Nephron (organoid): ENCODE data around the gene FLT3LG.
A peak's percentile ranks its signal among the peaks of the same experiment; 100 is the strongest.

ENCODE experiments used
- H3K27ac Mint-ChIP-seq, 3 experiments: 2 replicates each; pipeline ENCODE4 v1.8.0; 2020; ENCODE audit warnings: mixed read lengths in 3 of 3, mild to moderate bottlenecking in 2 of 3, moderate library complexity in 1 of 3
- H3K27me3 Mint-ChIP-seq: 2 replicates; pipeline ENCODE4 v1.8.0; 2021; ENCODE audit warnings: low read depth, mild to moderate bottlenecking, moderate library complexity, mixed read lengths
- H3K36me3 Mint-ChIP-seq: 2 replicates; pipeline ENCODE4 v1.8.0; 2020; ENCODE audit warnings: low read depth, mixed read lengths
- H3K4me1 Mint-ChIP-seq: 2 replicates; pipeline ENCODE4 v1.8.0; 2020; ENCODE audit warnings: mixed read lengths
- H3K4me3 Mint-ChIP-seq, 3 experiments: 2 replicates each; pipeline ENCODE4 v1.8.0; 2020; ENCODE audit warnings: mild to moderate bottlenecking in 3 of 3, mixed read lengths in 3 of 3, moderate library complexity in 2 of 3
- H3K9me3 Mint-ChIP-seq: 2 replicates; pipeline ENCODE4 v1.8.0; 2020; ENCODE audit warnings: mixed read lengths
- CTCF ChIP-seq, 3 experiments: fragments of 200-600 bp; sonication (generic); IDR thresholded peaks; one replicate each; pipeline ENCODE4 v1.5.0; 2021; ENCODE audit warnings: antibody characterized with exemption in 3 of 3; ENCODE audit not compliant: unreplicated experiment in 3 of 3

FLT3LG gene

GRCh38 chr19:49433240-49433901, 40.6 kb upstream of the FLT3LG start:
- Mint-ChIP-seq H3K9me3 (peaks cover 9% of the 10 kb centered on the region), H3K27me3 (peaks cover 98% of the 10 kb centered on the region), H3K36me3 (peaks cover 4% of the 10 kb centered on the region), H3K4me3 (no peak overlapping the region), H3K27ac (no peak overlapping the region), H3K4me1 (peaks cover 11% of the 10 kb centered on the region)
- TF ChIP-seq CTCF (IDR thresholded peaks at IDR 0.05; ENCODE audit: unreplicated experiment in 3 of 3): no peak

- peaks cover 98% of the 10 kb centered on the region for H3K27me3 Mint-ChIP-seq
- no peak for TF ChIP-seq CTCF (IDR thresholded peaks at IDR 0.05; ENCODE audit: unreplicated experiment in 3 of 3)
- no peak overlapping the region for H3K27ac Mint-ChIP-seq
- H3K4me3 Mint-ChIP-seq: no peak overlapping the region
- H3K4me1 Mint-ChIP-seq: peaks cover 10% of the 10 kb centered on the region
- peaks cover 6% of the 10 kb centered on the region for H3K9me3 Mint-ChIP-seq
- peaks cover 4% of the 10 kb centered on the region for H3K36me3 Mint-ChIP-seq
These were observed 39.0 kb upstream of the FLT3LG start for GRCh38 chr19:49434907-49435583.

DNA sequence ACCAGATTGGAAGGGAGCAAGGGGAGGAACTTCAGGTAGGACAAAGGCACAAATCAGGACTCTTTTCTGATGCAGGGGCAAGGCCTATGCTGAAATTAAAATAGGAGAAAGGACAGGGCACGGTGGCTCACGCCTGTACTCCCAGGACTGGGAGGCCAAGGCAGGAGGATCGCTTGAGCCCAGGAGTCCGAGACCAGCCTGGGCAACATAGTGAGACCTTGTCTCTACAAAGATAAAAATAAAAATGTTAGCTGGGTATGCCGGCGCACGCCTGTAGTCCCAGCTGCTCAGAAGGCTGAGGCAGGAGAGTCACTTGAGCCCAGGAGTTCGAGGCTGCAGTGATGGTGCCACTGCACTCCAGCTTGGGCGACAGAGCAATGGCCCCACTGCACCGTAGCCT, 38.3 kb upstream of the FLT3LG start:
- peaks cover 4% of the 10 kb centered on the region for H3K36me3 Mint-ChIP-seq
- H3K27me3 Mint-ChIP-seq: peaks cover 98% of the 10 kb centered on the region
- peaks cover 12% of the 10 kb centered on the region for H3K4me1 Mint-ChIP-seq
- H3K27ac Mint-ChIP-seq: no peak overlapping the region
- no peak for TF ChIP-seq CTCF (IDR thresholded peaks at IDR 0.05; ENCODE audit: unreplicated experiment in 3 of 3)
- peaks cover 4% of the 10 kb centered on the region for H3K9me3 Mint-ChIP-seq
- H3K4me3 Mint-ChIP-seq: no peak overlapping the region

- Mint-ChIP-seq H3K4me3 (peak overlapping the region in 1 of 3 experiments; percentile 7), H3K4me1 (peaks cover 17% of the 10 kb centered on the region), H3K9me3 (peaks cover 4% of the 10 kb centered on the region), H3K27ac (no peak overlapping the region), H3K27me3 (peaks cover 100% of the 10 kb centered on the region), H3K36me3 (peaks cover 4% of the 10 kb centered on the region)
- TF ChIP-seq CTCF (IDR thresholded peaks at IDR 0.05; ENCODE audit: unreplicated experiment in 3 of 3): no peak
These were observed 37.5 kb upstream of the FLT3LG start for GRCh38 chr19:49436381-49437017.

GRCh38 chr19:49437231-49437630, 36.8 kb upstream of the FLT3LG start:
- Mint-ChIP-seq H3K36me3 (peaks cover 4% of the 10 kb centered on the region), H3K27ac (no peak overlapping the region), H3K4me3 (no peak overlapping the region), H3K9me3 (peaks cover 4% of the 10 kb centered on the region), H3K27me3 (peaks cover 100% of the 10 kb centered on the region), H3K4me1 (peaks cover 24% of the 10 kb centered on the region)
- TF ChIP-seq CTCF (IDR thresholded peaks at IDR 0.05; ENCODE audit: unreplicated experiment in 3 of 3): no peak
